Glutamatergic neuron (in vitro differentiated cells): ENCODE data around the gene ITGA4. TPM values are rescaled to one million over a fixed set of nuclear protein-coding genes. Genes with fewer than 3 reads are reported as not detected.

Source experiments
- DNase-seq: peaks from one replicate; pipeline ENCODE4 v3.0.0; 2022
- H3K27ac Mint-ChIP-seq: one replicate; pipeline ENCODE4 v1.8.0; 2020; ENCODE audit warnings: mild to moderate bottlenecking, mixed read lengths, inconsistent platforms; ENCODE audit not compliant: unreplicated experiment
- H3K27me3 Mint-ChIP-seq: one replicate; pipeline ENCODE4 v1.8.0; 2020; ENCODE audit warnings: mild to moderate bottlenecking, moderate library complexity, mixed read lengths, inconsistent platforms; ENCODE audit not compliant: unreplicated experiment
- H3K36me3 Mint-ChIP-seq: one replicate; pipeline ENCODE4 v1.8.0; 2020; ENCODE audit warnings: mild to moderate bottlenecking, mixed read lengths, inconsistent platforms; ENCODE audit not compliant: unreplicated experiment
- H3K4me1 Mint-ChIP-seq: one replicate; pipeline ENCODE4 v1.8.0; 2020; ENCODE audit warnings: mild to moderate bottlenecking, low read depth, mixed read lengths, inconsistent platforms; ENCODE audit not compliant: unreplicated experiment
- H3K4me3 Mint-ChIP-seq: one replicate; pipeline ENCODE4 v1.8.0; 2020; ENCODE audit warnings: mild to moderate bottlenecking, mixed read lengths, inconsistent platforms; ENCODE audit not compliant: unreplicated experiment
- H3K9me3 Mint-ChIP-seq: one replicate; pipeline ENCODE4 v1.8.0; 2020; ENCODE audit warnings: mild to moderate bottlenecking, moderate library complexity, mixed read lengths, inconsistent platforms; ENCODE audit not compliant: unreplicated experiment
- CTCF ChIP-seq: fragments of 200-600 bp; sonication (generic); IDR thresholded peaks from one replicate; pipeline ENCODE4 v1.5.0; 2021; ENCODE audit not compliant: partially characterized antibody, unreplicated experiment
- total RNA-seq: library from RNA; stranded (reverse); fragmentation: NEBNext Ultra II Directional; extraction: Animal tissue kit (Norgen Biotek cat#: 25700); gene quantifications from one replicate; pipeline ENCODE4 v1.2.1, GENCODE V29; 2021; ENCODE audit not compliant: unreplicated experiment

ITGA4 gene
- total RNA-seq, 1 donor from 2014 or later, result 5.4 TPM

GRCh38 chr2:181474222-181474881 is 17.2 kb downstream of the ITGA4 start:
- H3K4me1 Mint-ChIP-seq, result no peaks in the 10 kb centered on the region
- H3K27ac Mint-ChIP-seq, result no peak overlapping the region
- no peaks in the 10 kb centered on the region for H3K36me3 Mint-ChIP-seq
- no peak for TF ChIP-seq CTCF
- H3K27me3 Mint-ChIP-seq, result no peaks in the 10 kb centered on the region
- DNase-seq, result no peak
- H3K4me3 Mint-ChIP-seq, result no peak overlapping the region
- no peaks in the 10 kb centered on the region for H3K9me3 Mint-ChIP-seq

- no peak overlapping the region for H3K4me3 Mint-ChIP-seq
- H3K9me3 Mint-ChIP-seq, result peaks cover 2% of the 10 kb centered on the region
- H3K36me3 Mint-ChIP-seq, result no peaks in the 10 kb centered on the region
- H3K27ac Mint-ChIP-seq, result no peak overlapping the region
- no peak for DNase-seq
- no peaks in the 10 kb centered on the region for H3K27me3 Mint-ChIP-seq
- TF ChIP-seq CTCF, result no peak
- H3K4me1 Mint-ChIP-seq, result no peaks in the 10 kb centered on the region
Observed at GRCh38 chr2:181483211-181483610, 26.0 kb downstream of the ITGA4 start.

GRCh38 chr2:181483876-181484275 is 26.7 kb downstream of the ITGA4 start:
- peaks cover 2% of the 10 kb centered on the region for H3K9me3 Mint-ChIP-seq
- no peak for TF ChIP-seq CTCF
- no peaks in the 10 kb centered on the region for H3K4me1 Mint-ChIP-seq
- no peak overlapping the region for H3K4me3 Mint-ChIP-seq
- no peaks in the 10 kb centered on the region for H3K36me3 Mint-ChIP-seq
- no peak overlapping the region for H3K27ac Mint-ChIP-seq
- no peaks in the 10 kb centered on the region for H3K27me3 Mint-ChIP-seq
- DNase-seq, result no peak

- TF ChIP-seq CTCF, result no peak
- H3K9me3 Mint-ChIP-seq, result peaks cover 2% of the 10 kb centered on the region
- no peak overlapping the region for H3K27ac Mint-ChIP-seq
- H3K4me3 Mint-ChIP-seq, result no peak overlapping the region
- no peaks in the 10 kb centered on the region for H3K4me1 Mint-ChIP-seq
- DNase-seq, result no peak
- no peaks in the 10 kb centered on the region for H3K27me3 Mint-ChIP-seq
- H3K36me3 Mint-ChIP-seq, result no peaks in the 10 kb centered on the region
Observed at GRCh38 chr2:181484851-181485637, 27.9 kb downstream of the ITGA4 start.

- Mint-ChIP-seq H3K4me1 (no peaks in the 10 kb centered on the region), H3K27me3 (no peaks in the 10 kb centered on the region), H3K27ac (no peak overlapping the region), H3K9me3 (peaks cover 2% of the 10 kb centered on the region), H3K4me3 (no peak overlapping the region), H3K36me3 (no peaks in the 10 kb centered on the region)
- TF ChIP-seq CTCF, result no peak
- no peak for DNase-seq
Observed at GRCh38 chr2:181485638-181485946, 28.4 kb downstream of the ITGA4 start.
